Measurements from ENCODE around the gene IL33.

The IL33 gene

GRCh38 chr9:6214903-6215302 lies 704 bp upstream of the IL33 start:
- peak; percentile 45 for DNase-seq (ENCODE audit: low read depth)
- H3K4me3 ChIP-seq (ENCODE audit: low read depth, low read length) = no peak overlapping the region

GRCh38 chr9:6216002-6216401 lies 395 bp downstream of the IL33 start:
- H3K4me3 ChIP-seq (ENCODE audit: low read depth, low read length) = no peak overlapping the region
- no peak for DNase-seq (ENCODE audit: low read depth)

GRCh38 chr9:6216951-6217350 lies 1.3 kb downstream of the IL33 start:
- no peak for DNase-seq (ENCODE audit: low read depth)
- no peak overlapping the region for H3K4me3 ChIP-seq (ENCODE audit: low read depth, low read length)

GRCh38 chr9:6218099-6218502 lies 2.5 kb downstream of the IL33 start:
- H3K4me3 ChIP-seq (ENCODE audit: low read depth, low read length) = no peak overlapping the region
- no peak for DNase-seq (ENCODE audit: low read depth)

GRCh38 chr9:6219040-6219439 lies 3.4 kb downstream of the IL33 start:
- H3K4me3 ChIP-seq (ENCODE audit: low read depth, low read length) = no peak overlapping the region

GRCh38 chr9:6219981-6220380 lies 4.4 kb downstream of the IL33 start:
- DNase-seq (ENCODE audit: low read depth) = no peak
- no peak overlapping the region for H3K4me3 ChIP-seq (ENCODE audit: low read depth, low read length)

More at GRCh38 chr9:6219040-6219439, 3.4 kb downstream of the IL33 start:
- no peak for DNase-seq (ENCODE audit: low read depth)

- DNase-seq (ENCODE audit: low read depth) = no peak
These were observed 9.0 kb downstream of the IL33 start for GRCh38 chr9:6224393-6225154.

GRCh38 chr9:6226696-6227095 lies 11.1 kb downstream of the IL33 start:
- H3K4me3 ChIP-seq (ENCODE audit: low read depth, low read length) = no peak overlapping the region
- DNase-seq (ENCODE audit: low read depth) = no peak

More at GRCh38 chr9:6224393-6225154, 9.0 kb downstream of the IL33 start:
- H3K4me3 ChIP-seq (ENCODE audit: low read depth, low read length) = no peak overlapping the region

GRCh38 chr9:6229186-6229585 lies 13.6 kb downstream of the IL33 start:
- DNase-seq (ENCODE audit: low read depth) = no peak
- no peak overlapping the region for H3K4me3 ChIP-seq (ENCODE audit: low read depth, low read length)

GRCh38 chr9:6229619-6230018 lies 14.0 kb downstream of the IL33 start:
- DNase-seq (ENCODE audit: low read depth) = no peak
- H3K4me3 ChIP-seq (ENCODE audit: low read depth, low read length) = no peak overlapping the region

GRCh38 chr9:6230037-6230780 lies 14.6 kb downstream of the IL33 start:
- DNase-seq (ENCODE audit: low read depth) = no peak
- no peak overlapping the region for H3K4me3 ChIP-seq (ENCODE audit: low read depth, low read length)

- no peak for DNase-seq (ENCODE audit: low read depth)
- H3K4me3 ChIP-seq (ENCODE audit: low read depth, low read length) = no peak overlapping the region
These were observed 16.8 kb downstream of the IL33 start for GRCh38 chr9:6232336-6232945.

GRCh38 chr9:6234014-6234413 lies 18.4 kb downstream of the IL33 start:
- no peak for DNase-seq (ENCODE audit: low read depth)
- no peak overlapping the region for H3K4me3 ChIP-seq (ENCODE audit: low read depth, low read length)

GRCh38 chr9:6237267-6237666 lies 21.7 kb downstream of the IL33 start:
- no peak overlapping the region for H3K4me3 ChIP-seq (ENCODE audit: low read depth, low read length)
- no peak for DNase-seq (ENCODE audit: low read depth)

- DNase-seq (ENCODE audit: low read depth) = no peak
- H3K4me3 ChIP-seq (ENCODE audit: low read depth, low read length) = no peak overlapping the region
These were observed 23.4 kb downstream of the IL33 start for GRCh38 chr9:6239048-6239461.

GRCh38 chr9:6239694-6240093 lies 24.1 kb downstream of the IL33 start:
- DNase-seq (ENCODE audit: low read depth) = no peak

GRCh38 chr9:6243746-6244145 lies 28.1 kb downstream of the IL33 start:
- H3K4me3 ChIP-seq (ENCODE audit: low read depth, low read length) = no peak overlapping the region
- DNase-seq (ENCODE audit: low read depth) = no peak

More at GRCh38 chr9:6239694-6240093, 24.1 kb downstream of the IL33 start:
- H3K4me3 ChIP-seq (ENCODE audit: low read depth, low read length) = no peak overlapping the region

GRCh38 chr9:6247266-6247665 lies 31.7 kb downstream of the IL33 start:
- no peak overlapping the region for H3K4me3 ChIP-seq (ENCODE audit: low read depth, low read length)
- no peak for DNase-seq (ENCODE audit: low read depth)

- no peak for DNase-seq (ENCODE audit: low read depth)
- H3K4me3 ChIP-seq (ENCODE audit: low read depth, low read length) = no peak overlapping the region
These were observed 53.3 kb downstream of the IL33 start for GRCh38 chr9:6268826-6269397.

- H3K4me3 ChIP-seq (ENCODE audit: low read depth, low read length) = no peak overlapping the region
- DNase-seq (ENCODE audit: low read depth) = no peak
These were observed 55.3 kb downstream of the IL33 start for GRCh38 chr9:6270896-6271295.
